NCI-H460 (cell line): ENCODE data around the gene PITX2. TPM values are rescaled to one million over a fixed set of nuclear protein-coding genes. Genes with fewer than 3 reads are reported as not detected.

Experiments used
- DNase-seq: peaks from one replicate; pipeline ENCODE4 v3.0.0-alpha.2; 2016; ENCODE audit warnings: low read depth; ENCODE audit errors: extremely low read depth
- polyA plus RNA-seq: library from polyadenylated mRNA; depleted of rRNA; stranded (reverse); fragments of >200 nt; gene quantifications from 2 replicates; pipeline ENCODE4 v1.2.3, GENCODE V29; 2014; cell fraction: nucleus; rRNA removed
- total RNA-seq: library from RNA; depleted of rRNA; stranded (reverse); fragments of >200 nt; shearing (Covaris generic); gene quantifications from 2 replicates; pipeline ENCODE4 v1.2.3, GENCODE V29; 2014; rRNA removed

Gene PITX2
- total RNA-seq = 0.92 and 0.95 TPM in 2 replicates
- polyA plus RNA-seq = 0.39 and 0.50 TPM in 2 replicates

DNA sequence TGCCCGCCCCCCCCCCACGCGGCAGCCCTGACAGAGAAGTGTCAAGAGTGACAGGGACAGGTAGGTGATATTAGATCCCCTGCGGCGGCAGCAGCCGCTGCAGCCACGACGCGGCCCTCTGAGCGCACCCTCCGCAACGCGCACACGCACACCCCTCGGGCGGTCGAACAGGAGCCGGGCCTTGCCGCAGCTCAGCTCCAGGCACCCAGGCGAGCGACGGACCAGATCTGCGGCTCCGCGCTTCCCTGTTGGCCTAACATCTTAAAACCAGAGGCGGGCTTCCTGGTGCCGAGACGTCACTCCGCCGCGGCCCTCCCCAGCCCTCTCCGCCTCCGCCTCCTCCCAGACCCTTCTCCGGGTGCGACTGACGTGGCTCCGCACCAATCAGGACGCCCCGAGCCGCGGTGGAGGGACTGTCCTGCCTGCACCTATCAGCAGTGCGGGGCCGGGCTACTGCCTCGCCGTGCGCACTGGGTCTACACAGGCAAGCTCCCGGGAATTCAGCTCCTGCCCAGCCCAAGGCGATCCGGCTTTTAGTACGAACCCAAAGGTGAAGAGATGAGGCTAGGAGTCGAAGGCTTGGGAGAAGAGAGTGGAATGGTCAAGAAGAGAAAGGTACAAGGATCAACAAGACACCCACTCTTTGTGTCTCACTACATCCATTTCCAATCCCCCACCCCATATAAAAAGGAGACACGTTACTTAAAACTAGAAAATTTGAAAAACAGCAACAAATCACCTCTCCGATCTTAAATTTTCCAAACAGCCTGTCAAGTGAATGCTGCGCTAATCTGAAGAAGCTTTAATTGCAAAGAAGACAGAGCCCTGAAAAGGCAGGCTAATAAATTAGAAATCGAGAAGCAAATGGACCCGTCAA, at the start of gene PITX2:
TSS of gene PITX2 (minus strand) at position 237 of the 877 bp plus-strand sequence. CDS start 617 bp downstream, outside the sequence.
- DNase-seq = peak; percentile 80

DNA sequence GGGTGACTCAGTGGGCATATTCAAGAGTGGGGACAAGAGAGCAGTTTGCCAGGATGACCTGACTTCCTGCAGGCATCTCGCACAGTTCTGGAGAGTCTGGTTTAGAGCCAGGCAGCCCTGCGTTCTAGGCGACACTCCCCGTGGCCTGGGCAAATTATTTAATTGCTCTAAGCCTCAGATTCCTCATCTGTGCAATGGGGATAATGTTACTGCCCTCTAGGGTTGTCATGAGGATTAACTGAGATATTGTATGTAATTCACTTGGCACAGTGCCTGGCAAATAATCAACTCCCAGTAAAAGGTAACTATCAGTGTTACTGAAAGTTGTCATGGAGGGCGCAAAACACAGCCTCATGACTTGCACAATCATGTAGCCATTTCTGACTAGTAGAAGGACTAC, 48.8 kb upstream of the PITX2 start:
- no peak for DNase-seq

DNA sequence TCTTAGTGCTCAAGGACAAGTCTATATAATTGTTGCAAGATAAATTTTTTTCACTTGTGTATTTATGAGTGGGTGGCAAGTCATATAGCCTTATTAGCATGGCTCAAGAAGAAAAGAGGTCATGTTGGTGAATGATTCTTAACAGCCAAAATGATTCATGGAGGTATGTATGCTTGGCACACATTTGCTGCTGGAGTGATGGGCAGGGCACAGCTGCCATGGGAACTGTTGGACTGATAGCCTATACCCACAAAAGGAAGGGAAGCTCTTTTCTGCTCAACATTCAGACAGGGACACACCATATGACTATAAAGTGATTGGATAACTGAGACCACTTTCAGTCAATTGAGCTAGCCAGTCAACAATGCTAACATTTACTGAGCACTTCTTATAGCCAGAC, 46.8 kb upstream of the PITX2 start:
- no peak for DNase-seq

DNA sequence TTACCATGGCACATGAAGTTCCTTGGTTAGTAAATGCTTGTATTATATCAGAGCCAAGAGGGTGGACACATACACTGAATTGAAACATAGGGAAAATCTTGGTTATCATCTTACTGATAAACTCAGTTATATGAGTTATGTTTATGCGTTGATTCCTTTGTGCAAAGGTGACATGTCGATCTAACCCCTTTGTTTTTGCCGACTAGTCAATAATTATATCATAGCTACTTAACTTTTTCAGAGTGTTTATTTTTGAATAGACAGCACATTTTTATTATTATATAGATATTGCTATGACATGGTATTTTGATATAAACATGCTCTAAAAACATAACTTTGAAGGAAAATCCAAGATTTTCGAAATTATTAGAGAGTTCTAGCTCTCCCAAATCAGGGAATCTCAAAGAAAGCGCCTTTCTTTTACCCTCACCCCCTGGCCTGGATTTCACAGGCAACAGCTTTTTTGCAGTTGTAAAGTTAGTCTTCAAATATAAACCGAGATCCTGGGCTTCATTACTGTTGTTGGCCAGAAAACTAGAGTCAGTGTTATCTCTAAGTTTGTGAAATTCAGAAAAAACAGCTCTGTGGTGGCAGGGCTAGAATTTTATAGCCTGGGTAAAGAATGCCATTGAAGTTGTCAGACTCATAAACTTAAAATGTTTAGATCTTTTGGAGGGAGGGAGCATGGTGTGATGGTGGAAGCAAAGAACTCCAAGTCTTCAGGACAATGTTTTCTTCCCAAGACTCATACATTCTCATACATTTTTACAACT, 45.8 kb upstream of the PITX2 start:
- no peak for DNase-seq

GRCh38 chr4:110667670-110668069, 44.8 kb upstream of the PITX2 start:
- DNase-seq = no peak

GRCh38 chr4:110666030-110666429, 43.2 kb upstream of the PITX2 start:
- DNase-seq = no peak

DNA sequence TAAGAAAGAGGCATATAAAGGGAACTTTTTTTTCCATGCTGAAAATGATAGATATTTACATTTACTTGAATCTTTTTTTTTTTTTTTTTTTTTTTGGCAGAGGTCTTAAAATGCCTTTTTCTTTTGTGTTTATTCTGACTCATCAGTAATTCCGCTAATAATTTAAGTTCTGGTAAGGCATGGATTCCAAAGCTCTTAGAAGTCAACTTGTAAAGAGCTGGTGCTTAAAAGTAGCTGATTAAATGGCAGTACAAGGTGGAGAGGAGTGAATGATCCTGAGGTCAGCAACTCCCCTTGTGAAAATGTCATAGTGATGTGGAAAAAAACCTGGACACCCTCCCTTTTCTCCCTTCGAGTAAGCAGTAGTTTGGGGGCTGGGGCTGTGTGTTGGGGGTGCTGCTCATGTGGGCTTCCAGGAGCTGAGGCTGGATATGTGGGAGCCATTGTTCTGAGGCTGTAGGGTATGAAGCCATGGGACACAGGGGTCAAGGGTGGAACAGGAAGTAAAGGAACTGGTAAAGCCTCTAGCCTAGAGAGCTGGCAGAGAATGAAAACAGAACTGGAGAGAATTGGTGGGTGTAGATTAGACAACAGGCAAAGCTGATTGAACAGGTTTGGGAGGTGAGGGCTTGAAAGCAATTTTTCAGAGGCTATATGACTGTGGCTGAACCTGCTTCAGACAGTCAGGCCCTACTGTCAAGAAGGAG, 41.0 kb upstream of the PITX2 start:
- DNase-seq = no peak

DNA sequence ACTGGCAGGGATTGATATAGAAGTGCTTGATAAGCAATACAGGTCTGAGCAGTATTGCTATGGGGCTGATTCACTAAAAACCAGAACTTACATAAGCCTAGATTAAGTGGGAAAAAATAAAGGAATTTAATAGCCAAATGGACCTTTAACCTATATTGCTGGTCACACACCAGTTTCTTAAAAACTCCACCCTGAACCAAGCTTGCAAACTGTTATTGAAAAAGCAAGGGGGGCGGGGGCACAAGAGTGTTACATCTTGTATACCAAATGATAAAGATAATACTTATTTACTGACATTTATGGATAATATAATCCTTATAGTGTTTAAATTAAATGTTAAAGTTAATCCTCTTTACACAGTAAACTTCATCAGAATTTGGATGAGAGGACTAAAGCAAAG, 40.3 kb upstream of the PITX2 start:
- no peak for DNase-seq

- no peak for DNase-seq
Observed at GRCh38 chr4:110660755-110661154, 37.9 kb upstream of the PITX2 start.

DNA sequence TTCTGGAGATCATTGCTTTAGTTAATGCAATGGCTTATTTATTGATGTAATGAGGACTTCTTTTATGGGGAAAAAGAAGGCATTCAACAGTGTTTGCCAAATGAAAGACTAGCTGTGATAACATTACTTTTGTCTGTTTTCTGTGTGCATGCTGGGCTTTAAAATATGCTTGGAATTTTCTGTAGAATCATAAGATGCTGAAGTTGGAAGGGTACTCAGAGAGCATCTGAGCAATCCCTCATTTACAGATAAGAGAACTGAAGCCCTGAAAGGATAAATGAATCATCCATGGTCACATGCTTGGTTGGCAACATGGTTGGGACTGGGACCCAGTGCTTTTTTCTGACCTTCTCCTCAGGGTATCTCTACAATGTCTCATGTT, 31.4 kb upstream of the PITX2 start:
- DNase-seq = no peak

DNA sequence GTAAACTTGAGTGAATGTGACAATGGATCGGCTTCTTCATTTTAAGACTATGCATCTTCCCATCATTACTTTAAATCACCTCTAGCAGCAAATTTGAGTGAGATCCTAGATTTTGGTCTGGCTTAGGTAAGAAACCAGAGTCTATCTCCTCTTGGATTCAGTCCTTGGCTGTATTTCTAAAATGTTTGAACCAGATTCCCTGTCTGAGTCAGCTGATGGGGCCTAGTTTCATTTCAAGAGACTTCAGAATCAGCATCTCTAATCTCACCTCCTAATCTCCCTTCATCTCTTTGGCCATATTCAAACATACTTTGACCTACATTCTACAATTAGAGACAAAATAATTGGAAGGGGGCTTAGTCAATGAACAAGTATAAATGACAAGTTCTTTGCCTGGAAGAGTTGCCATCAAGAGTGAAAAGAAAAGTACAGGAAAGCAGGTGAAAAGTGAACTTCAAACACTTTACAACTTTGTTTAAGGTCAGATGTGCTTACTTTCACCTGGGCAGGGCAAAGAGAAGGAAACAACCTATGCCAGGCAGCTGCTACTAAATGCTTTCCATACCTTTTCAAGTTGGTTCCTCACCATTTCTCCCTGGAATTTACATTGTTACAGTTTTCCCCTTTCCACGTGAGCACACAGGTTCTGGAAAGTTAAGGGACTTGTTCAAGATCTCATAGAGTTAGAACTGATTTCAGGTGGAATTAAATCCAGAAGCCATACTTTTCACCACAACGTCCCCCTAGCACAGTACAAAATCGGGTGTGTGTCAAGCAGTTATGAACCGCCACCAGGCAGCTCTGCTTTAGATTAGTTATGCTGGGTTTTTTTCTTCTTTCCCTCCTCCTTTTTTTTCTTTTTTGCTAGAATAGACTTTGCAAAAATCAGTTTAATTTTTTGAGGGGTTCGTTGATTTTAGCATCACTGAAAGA, 30.7 kb upstream of the PITX2 start:
- DNase-seq = no peak

DNA sequence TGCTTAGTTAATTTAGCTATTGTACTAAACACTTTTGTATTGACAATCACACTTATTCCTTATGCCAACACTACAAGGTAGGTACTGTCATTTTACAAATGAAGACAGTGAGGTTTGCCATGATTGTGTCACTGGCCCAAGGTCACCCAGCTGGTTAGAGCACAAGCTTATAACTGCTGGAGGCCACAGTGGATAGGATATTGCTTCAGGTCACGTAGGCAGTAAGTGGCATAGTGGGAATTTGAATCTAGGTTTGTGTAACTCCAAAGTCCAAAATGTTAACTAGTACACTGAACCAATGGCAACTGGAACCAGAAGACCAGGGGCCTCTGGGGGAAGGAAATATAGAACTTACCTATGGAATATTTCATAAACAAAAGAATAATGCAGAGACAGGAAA, 21.1 kb upstream of the PITX2 start:
- no peak for DNase-seq

DNA sequence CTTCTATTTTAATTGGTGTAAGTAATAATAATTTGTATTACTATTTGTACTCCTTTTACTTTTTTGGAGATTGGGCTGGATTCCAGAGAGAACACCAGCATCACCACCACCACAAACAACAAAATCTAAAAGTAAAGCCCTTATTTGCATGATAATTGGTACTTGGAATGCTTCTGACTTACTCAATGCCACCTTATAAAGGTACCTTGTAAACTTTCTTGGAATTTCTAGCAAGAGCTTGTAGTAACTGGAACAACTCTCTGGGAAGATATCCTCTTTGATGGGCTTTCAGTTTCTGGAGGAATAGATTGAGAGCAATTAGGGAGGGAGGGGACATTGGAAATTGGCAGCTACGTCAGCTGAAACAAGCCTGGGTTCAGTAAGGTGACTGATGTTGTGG, 20.2 kb upstream of the PITX2 start:
- no peak for DNase-seq

GRCh38 chr4:110641218-110641617, 18.3 kb upstream of the PITX2 start:
- DNase-seq = no peak

DNA sequence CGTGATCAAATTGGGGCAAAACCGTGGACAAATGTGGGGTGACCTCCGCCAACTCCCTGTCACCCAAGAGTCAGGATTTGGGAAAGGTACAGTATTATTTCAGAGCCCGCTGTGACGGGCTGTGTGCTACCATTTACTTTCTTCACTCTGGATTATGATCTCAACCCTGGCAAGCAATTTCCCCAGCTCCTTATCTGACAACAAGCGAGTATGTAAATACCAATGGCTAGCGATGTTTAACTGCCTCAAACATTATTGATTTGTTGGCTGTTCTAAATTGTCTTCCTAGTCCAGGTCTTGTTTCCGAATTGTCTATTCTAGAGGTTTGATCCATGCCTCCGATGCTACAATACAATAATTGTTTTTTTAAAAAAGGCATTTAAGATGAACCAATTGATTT, 17.7 kb upstream of the PITX2 start:
- DNase-seq = no peak

- DNase-seq = no peak
Observed at GRCh38 chr4:110639207-110640090, 16.6 kb upstream of the PITX2 start.

DNA sequence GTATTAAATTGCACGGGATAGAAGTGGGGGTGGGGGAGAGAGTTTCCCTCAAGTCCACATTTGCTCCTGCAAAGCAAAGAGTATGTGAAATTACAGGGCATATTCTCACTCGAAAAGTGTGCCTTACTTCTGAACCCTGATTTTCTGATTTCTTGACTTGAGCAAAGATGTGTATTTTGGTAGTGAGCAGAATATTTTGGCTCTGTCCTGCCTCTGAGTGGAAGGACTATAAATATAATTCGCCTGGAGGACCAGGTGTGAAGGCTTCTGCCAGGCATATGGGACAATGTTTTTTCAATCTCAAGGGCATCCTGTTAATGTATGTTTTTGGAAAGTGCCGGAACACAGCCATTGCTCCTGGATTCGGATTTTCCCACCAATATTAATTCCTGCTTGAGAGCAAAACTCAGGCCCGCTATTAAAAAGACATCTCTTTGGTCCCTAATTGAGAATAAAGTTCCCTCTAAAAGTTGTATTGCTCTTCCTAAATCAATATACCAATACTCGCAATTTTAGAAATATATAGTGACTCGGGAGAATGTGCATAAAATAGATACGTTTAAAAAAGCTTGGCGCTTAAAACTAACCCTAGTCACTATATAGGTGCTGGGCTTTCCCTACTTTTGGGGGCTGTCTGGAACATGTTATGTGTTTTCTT, 15.3 kb upstream of the PITX2 start:
- no peak for DNase-seq

DNA sequence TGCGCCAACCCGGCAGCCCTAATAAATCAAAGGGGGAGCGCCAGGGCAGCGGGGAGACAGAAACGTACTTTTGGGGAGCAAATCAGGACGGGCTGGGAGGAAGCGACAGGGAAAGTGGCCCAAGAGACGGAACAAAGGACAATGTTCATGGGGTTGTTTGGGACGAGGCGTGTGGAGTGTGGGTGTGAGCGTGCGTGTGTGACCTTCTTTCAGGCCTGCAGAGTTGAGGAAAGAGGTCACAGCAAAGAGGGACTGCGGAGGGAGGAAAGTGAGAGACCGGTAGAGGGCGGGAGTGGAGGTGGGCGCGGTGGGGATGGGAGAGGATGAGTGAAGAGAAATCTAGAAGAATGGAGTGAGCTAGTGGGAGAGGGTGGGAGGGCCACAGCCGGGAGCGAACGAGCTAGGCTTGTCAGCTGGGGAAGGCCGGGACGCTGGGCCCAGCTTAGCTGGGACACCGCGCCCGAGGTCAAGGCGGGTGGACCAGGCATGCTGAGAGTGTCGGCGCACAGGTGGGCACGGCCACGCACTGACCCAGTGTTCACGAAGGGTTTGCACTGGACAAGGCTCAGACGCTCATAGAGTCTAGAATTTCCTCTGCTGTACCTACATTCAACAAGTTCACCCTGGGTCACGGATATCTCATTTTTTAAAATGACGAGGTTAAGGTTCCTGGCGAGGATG, 14.7 kb upstream of the PITX2 start:
- DNase-seq = no peak
